ENCODE data around the gene ZNF44.

DNA sequence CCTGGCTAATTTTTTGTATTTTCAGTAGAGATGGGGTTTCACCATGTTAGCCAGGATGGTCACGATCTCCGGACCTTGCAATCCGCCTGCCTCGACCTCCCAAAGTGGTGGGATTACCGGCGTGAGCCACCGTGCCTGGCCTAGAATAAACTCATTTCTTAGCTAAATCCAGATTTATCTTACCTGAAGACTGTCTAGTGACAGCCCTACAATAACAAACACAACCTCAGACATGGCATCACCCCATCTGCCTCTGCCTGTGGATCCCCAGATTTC is 5.0 kb downstream of the ZNF44 start:
- TF ChIP-seq, protein P1, sequence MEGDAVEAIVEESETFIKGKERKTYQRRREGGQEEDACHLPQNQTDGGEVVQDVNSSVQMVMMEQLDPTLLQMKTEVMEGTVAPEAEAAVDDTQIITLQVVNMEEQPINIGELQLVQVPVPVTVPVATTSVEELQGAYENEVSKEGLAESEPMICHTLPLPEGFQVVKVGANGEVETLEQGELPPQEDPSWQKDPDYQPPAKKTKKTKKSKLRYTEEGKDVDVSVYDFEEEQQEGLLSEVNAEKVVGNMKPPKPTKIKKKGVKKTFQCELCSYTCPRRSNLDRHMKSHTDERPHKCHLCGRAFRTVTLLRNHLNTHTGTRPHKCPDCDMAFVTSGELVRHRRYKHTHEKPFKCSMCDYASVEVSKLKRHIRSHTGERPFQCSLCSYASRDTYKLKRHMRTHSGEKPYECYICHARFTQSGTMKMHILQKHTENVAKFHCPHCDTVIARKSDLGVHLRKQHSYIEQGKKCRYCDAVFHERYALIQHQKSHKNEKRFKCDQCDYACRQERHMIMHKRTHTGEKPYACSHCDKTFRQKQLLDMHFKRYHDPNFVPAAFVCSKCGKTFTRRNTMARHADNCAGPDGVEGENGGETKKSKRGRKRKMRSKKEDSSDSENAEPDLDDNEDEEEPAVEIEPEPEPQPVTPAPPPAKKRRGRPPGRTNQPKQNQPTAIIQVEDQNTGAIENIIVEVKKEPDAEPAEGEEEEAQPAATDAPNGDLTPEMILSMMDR (conservative IDR thresholded peaks at IDR 0.05): no peak
- TF ChIP-seq EZH2 (IDR thresholded peaks at IDR 0.05; ENCODE audit: low read depth): no peak
